ENCODE data around the gene CEACAM16.
"Not testable (repeated sequence)": the region's sequence is repeated elsewhere in the genome, so short reads cannot be mapped to it uniquely, and the experiment has no call there.

Gene CEACAM16, protein sequence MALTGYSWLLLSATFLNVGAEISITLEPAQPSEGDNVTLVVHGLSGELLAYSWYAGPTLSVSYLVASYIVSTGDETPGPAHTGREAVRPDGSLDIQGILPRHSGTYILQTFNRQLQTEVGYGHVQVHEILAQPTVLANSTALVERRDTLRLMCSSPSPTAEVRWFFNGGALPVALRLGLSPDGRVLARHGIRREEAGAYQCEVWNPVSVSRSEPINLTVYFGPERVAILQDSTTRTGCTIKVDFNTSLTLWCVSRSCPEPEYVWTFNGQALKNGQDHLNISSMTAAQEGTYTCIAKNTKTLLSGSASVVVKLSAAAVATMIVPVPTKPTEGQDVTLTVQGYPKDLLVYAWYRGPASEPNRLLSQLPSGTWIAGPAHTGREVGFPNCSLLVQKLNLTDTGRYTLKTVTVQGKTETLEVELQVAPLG

DNA sequence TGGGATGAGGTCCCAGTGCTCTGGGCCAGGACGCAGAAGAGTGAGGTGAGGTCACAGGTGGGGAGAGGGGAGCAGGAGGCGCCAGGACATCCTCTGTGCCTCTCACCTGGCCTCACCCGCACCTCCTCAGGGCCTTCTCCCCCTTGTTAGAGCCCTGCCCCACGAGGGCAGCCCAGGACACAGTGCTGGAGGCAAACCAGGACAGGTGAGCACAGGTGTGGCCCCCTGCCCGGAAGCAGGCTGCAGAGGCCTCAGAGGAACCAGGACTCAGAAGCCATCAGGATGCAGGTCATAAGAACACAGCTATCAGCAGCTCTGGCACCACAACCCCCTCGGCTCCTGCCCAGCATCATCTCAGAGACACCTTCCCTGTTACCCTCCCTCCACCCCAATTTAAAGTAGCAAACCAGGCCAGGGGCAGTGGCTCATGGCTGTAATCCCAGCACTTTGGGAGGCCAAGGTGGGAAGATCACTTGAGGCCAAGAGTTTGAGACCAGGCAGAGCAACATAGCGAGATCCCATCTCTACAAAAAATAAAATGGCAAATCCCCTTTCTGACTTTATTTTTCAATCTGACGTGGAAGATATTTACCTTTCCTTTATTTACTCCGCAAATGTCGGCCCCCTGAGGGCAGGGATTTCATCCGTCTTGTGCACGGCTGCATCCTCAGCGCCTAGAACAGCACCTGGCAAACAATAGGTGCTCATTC lies at the start of gene CEACAM16:
CEACAM16 (plus strand) TSS at position 660 of the 710 bp plus-strand sequence. CDS start 2,306 bp downstream, outside the sequence.
- DNase-seq (ENCODE audit: low read depth in 2 of 2), result no peak

GRCh38 chr19:44649578-44650145 lies 49.3 kb upstream of the CEACAM16 start:
- DNase-seq (ENCODE audit: low read depth in 2 of 2), result no peak

GRCh38 chr19:44653343-44653742 lies 45.6 kb upstream of the CEACAM16 start:
- DNase-seq (ENCODE audit: low read depth in 2 of 2), result no peak

- peak; percentile 18 to 39 for DNase-seq (ENCODE audit: low read depth in 2 of 2)
These were observed 44.8 kb upstream of the CEACAM16 start for GRCh38 chr19:44653977-44654774.

GRCh38 chr19:44657211-44657921 lies 41.6 kb upstream of the CEACAM16 start:
- peak; percentile 32 to 38 for DNase-seq (ENCODE audit: low read depth in 2 of 2)

- no peak for DNase-seq (ENCODE audit: low read depth in 2 of 2)
These were observed 40.8 kb upstream of the CEACAM16 start for GRCh38 chr19:44658069-44658733.

DNA sequence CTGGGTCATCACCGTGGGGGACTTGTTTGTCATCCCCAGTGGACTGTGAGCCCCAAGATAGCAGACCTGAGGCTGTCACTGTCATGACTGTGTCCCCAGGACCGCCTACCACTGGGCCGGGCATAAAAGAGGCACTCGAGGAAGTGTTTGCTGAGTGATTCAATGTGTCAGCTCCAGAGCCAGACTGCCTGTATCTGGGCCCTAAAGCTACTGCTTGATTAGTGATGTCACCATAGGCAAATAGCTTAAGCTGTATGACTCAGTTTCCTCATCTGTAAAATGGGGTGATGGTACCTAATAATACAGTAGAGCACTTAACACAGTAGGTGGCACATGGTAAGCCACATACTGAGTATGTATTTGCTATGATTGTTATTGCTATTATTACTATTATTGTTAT lies 38.9 kb upstream of the CEACAM16 start:
- DNase-seq (ENCODE audit: low read depth in 2 of 2), result no peak

DNA sequence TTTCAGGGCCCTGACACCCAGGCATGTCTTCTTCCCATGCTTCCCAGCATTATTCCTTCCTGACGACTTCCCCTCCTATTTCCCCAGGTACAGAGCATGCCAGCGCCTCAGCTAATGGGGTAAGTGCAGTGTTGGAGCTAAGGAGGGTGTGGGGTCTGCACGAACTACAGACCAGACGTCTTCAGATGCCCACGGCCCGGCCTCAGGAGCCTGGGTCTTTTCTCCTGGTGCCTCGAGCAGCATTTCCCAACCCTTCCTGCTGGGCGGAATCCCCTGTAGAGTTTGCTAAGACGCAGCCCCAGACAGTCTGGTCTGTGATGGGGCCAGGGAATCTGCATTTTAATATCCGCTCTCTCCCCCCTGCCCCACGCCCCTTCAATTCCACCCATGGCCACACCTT lies 37.7 kb upstream of the CEACAM16 start:
- DNase-seq (ENCODE audit: low read depth in 2 of 2), result no peak

DNA sequence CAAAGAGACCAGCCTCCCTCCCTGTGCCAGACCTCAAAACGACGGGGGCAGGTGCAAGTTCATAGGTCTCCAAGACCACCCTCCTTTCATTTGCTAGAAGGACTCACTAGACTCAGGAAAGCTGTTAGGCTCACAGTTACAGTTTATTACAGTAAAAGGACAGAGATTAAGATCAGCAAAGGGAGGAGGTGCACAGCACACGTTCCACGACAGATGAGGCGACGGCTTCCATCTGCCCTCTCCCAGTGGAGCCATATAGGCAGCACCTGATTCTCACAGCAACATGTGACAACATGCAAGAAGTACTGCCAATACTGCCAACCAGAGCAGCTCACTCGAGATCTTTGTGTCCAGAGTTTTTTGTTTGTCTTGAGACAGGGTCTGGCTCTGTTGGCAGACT lies 37.0 kb upstream of the CEACAM16 start:
- no peak for DNase-seq (ENCODE audit: low read depth in 2 of 2)

GRCh38 chr19:44662691-44663385 lies 36.1 kb upstream of the CEACAM16 start:
- DNase-seq (ENCODE audit: low read depth in 2 of 2), result no peak

DNA sequence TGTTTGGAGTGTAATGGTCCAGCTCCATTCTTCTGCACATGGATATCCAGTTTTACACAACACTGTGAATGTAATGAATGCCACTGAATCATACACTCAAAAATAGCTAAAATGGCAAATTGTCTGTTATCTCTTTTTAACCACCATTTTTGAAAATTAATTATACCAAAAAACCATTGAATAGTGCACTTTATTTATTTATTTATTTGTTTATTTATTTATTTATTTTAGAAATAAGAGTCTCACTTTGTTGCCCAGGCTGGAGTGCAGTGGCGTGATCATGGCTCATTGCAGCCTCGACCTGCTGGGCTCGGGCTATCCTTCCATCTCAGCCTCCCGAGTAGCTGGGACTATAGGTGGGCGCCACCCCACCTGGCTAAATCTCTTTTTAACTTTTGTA lies 35.0 kb upstream of the CEACAM16 start:
- DNase-seq (ENCODE audit: low read depth in 2 of 2), result no peak

DNA sequence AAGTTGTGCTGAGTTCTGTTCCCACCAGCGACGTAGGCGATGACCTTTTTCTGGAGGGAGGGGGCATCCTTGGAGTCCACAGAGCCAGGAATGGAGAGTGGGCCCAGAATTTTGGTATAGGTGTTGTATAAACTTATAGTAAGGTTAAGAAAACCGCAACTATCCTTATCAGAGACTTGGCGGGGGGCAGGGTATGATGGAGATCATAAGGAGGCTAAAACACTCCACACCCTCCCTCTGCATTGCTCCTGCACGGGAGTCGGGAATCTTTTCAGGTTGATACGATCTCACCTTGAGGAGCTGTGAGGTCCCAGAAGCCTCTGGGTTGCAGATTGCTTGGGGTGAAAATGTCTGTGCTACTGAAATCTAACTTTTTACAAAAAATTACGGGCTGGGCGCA lies 34.0 kb upstream of the CEACAM16 start:
- no peak for DNase-seq (ENCODE audit: low read depth in 2 of 2)

GRCh38 chr19:44666852-44667556 lies 31.9 kb upstream of the CEACAM16 start:
- DNase-seq (ENCODE audit: low read depth in 2 of 2), result no peak

DNA sequence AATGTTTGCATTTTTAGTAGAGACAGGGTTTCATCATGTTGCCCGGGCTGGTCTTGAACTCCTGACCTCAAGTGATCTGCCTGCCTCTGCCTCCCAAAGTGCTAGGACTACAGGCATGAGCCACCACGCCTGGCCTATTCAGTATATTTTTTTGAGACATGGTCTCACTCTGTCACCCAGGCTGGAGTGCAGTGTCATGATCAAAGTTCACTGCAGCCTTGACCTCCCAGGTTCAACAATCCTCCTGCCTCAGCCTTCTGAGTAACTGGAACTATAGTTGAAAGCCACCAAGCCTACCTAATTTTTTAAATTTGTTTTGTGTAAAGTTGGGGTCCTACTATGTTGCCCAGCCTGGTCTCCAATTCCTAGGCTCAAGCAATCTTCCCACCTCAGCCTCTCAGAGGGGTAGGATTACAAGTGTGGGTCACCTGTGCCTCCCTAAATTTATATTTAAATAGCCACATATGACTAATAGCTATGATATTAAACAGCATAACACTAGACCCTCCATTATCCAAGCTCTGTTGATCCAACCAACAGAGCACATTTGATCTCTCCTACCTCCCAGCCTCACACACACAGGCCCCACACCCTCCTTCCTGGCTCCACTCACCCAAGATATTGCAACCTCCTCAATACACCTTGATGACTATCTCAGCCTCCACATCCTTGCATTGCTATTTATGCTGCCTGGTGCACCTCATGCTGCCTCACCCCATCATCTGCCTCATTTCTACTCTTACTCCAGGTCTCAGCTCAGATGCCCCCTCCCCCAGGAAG lies 29.8 kb upstream of the CEACAM16 start:
- no peak for DNase-seq (ENCODE audit: low read depth in 2 of 2)

GRCh38 chr19:44670027-44670426 lies 28.9 kb upstream of the CEACAM16 start:
- not testable (repeated sequence) for DNase-seq (ENCODE audit: low read depth in 2 of 2)

DNA sequence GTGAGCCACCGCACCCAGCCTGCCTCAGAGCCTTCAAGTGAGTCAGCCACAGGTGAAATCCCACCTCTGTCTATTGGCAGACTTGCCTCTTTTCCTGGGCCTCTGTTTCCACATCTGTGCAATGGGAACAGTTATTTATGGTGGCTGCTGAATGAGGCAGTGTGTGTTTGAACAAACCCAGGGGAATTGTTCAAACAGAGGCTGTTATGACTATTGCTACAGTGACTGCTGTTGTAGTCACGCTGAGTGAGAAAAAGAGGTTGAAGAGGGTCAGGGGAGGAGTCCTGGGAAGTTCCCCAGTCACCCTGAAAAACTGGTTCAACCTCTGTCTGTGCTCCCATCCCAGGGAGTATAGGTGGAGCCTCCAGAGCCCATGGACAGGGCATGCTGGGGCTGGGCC lies 27.6 kb upstream of the CEACAM16 start, which contains the start of gene CEACAM19:
CEACAM19 (plus strand) TSS at position 83 of the 400 bp plus-strand sequence. CDS start 450 bp downstream, outside the sequence.
- DNase-seq (ENCODE audit: low read depth in 2 of 2), result no peak

DNA sequence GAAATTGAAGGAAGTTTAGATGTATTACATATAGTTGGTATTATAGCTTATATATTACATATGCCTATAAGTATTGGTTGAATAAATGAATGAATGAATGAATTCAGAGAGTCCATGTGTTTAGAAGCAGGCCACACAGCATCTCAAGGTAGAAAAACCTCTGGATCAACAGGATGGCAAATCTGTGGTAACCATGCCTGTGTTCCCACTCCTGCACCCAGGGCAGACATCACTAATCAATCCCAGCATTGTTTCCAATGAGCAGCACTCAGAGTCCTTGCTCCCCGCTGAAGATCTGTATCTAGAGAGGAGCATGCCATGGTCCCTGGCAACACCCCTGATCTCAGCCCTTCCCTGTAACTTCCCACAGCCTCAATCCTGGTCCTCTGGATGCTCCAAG lies 26.7 kb upstream of the CEACAM16 start:
- DNase-seq (ENCODE audit: low read depth in 2 of 2), result no peak

- no peak for DNase-seq (ENCODE audit: low read depth in 2 of 2)
These were observed 25.4 kb upstream of the CEACAM16 start for GRCh38 chr19:44673510-44673909.

Data from stimulated activated CD8-positive, alpha-beta memory T cell treated with anti-CD3 and anti-CD28 coated beads, Interleukin-15, amount 100 ng/mL, for 4 hours (primary cell).